Frontal cortex (tissue), 4 donors: ENCODE results near the gene ABAT. TPM values are rescaled to one million over a fixed set of nuclear protein-coding genes. Genes with fewer than 3 reads are reported as not detected.

Experiments used
- DNase-seq, 2 donors: peaks; one replicate each; pipeline ENCODE4 v3.0.0; 2012; ENCODE audit warnings: low spot score in 2 of 2
- FAIRE-seq: peaks from 2 replicates; lab custom pipeline; 2012; peaks lifted over from hg19 to GRCh38; lab: Jason Lieb, UNC
- total RNA-seq: library from RNA; depleted of rRNA; stranded (reverse); fragments of >200 nt; gene quantifications from one replicate; pipeline ENCODE4 v1.2.3, GENCODE V29; 2014
- donor health status: control.
- donor health status: control.
- donor health status: control.

The ABAT gene
- total RNA-seq, 1 donor from 2014 or later = 110 TPM

- DNase-seq = no peak
- no peak for FAIRE-seq
These were observed 39.3 kb downstream of the ABAT start for GRCh38 chr16:8713635-8714172.

GRCh38 chr16:8714174-8714573 lies 39.8 kb downstream of the ABAT start:
- FAIRE-seq (no peak), DNase-seq (no peak)

- FAIRE-seq (no peak), DNase-seq (no peak)
These were observed 40.4 kb downstream of the ABAT start for GRCh38 chr16:8714807-8715206.

- FAIRE-seq (no peak), DNase-seq (no peak)
These were observed 41.6 kb downstream of the ABAT start for GRCh38 chr16:8716052-8716451.

GRCh38 chr16:8716592-8716991 lies 42.2 kb downstream of the ABAT start:
- FAIRE-seq (no peak), DNase-seq (no peak)

GRCh38 chr16:8717469-8717868 lies 43.1 kb downstream of the ABAT start:
- DNase-seq (no peak), FAIRE-seq (no peak)

- FAIRE-seq (no peak), DNase-seq (no peak)
These were observed 43.5 kb downstream of the ABAT start for GRCh38 chr16:8717892-8718415.

- DNase-seq (no peak), FAIRE-seq (no peak)
These were observed 44.6 kb downstream of the ABAT start for GRCh38 chr16:8718851-8719680.

- DNase-seq (peak in 1 of 2 donors; percentile 19), FAIRE-seq (no peak)
These were observed 45.9 kb downstream of the ABAT start for GRCh38 chr16:8720080-8720966.

- DNase-seq (no peak), FAIRE-seq (no peak)
These were observed 46.5 kb downstream of the ABAT start for GRCh38 chr16:8720967-8721308.

- FAIRE-seq (no peak), DNase-seq (no peak)
These were observed 47.1 kb downstream of the ABAT start for GRCh38 chr16:8721336-8722024.

- DNase-seq (no peak), FAIRE-seq (no peak)
These were observed 47.6 kb downstream of the ABAT start for GRCh38 chr16:8722025-8722348.

GRCh38 chr16:8725513-8726178 lies 51.2 kb downstream of the ABAT start:
- no peak for FAIRE-seq
- no peak for DNase-seq

- FAIRE-seq = no peak
- no peak for DNase-seq
These were observed 52.9 kb downstream of the ABAT start for GRCh38 chr16:8727131-8727806.

GRCh38 chr16:8727857-8728618 lies 53.6 kb downstream of the ABAT start:
- FAIRE-seq (no peak), DNase-seq (no peak)

GRCh38 chr16:8729779-8730334 lies 55.4 kb downstream of the ABAT start:
- FAIRE-seq = no peak

GRCh38 chr16:8730335-8730915 lies 56.0 kb downstream of the ABAT start:
- DNase-seq (no peak), FAIRE-seq (no peak)

More at GRCh38 chr16:8729779-8730334, 55.4 kb downstream of the ABAT start:
- no peak for DNase-seq
